BJ (cell line): Measurements from ENCODE around the gene LSM14B. TPM values are rescaled to one million over a fixed set of nuclear protein-coding genes. Genes with fewer than 3 reads are reported as not detected.

ENCODE experiments used
- CTCF ChIA-PET: fragments of 350-600 bp; formaldehyde crosslinking; extraction: SDS; loops from one replicate; lab custom pipeline; 2021; ENCODE audit warnings: antibody characterized with exemption, inconsistent platforms; lab: Yijun Ruan, JAX
- POLR2A ChIA-PET: fragments of 300-600 bp; sonication (Branson Sonifier 250); formaldehyde crosslinking; extraction: SDS; loops from one replicate; lab custom pipeline; 2021; ENCODE audit warnings: antibody characterized with exemption; lab: Charles Lee
- DNase-seq: peaks from one replicate; pipeline ENCODE4 v3.0.0-alpha.2; 2011; ENCODE audit warnings: low read depth
- H3K27me3 ChIP-seq: 2 replicates; pipeline ENCODE4 v1.6.0; 2011; ENCODE audit warnings: low read length; ENCODE audit not compliant: control insufficient read depth, insufficient read depth
- H3K36me3 ChIP-seq: 2 replicates; pipeline ENCODE4 v1.5.1; 2011; ENCODE audit warnings: low read length; ENCODE audit not compliant: control insufficient read depth, insufficient read depth
- H3K4me3 ChIP-seq: 2 replicates; pipeline ENCODE4 v1.5.1; 2011; ENCODE audit warnings: low read depth, mild to moderate bottlenecking, control low read depth, low read length
- polyA plus RNA-seq: library from polyadenylated mRNA; depleted of rRNA; stranded (reverse); fragments of >200 nt; gene quantifications from 2 replicates; pipeline ENCODE4 v1.2.3, GENCODE V29; 2011
- TF ChIP-seq, protein P1 (sequence below): IDR thresholded peaks from 2 replicates; pipeline ENCODE4 v1.5.1; 2011; ENCODE audit warnings: low read depth, mild to moderate bottlenecking, control low read depth, inconsistent platforms, low read length, moderate library complexity; ENCODE audit not compliant: insufficient read depth

LSM14B gene
- polyA plus RNA-seq, 1 experiment = 48.2 TPM

DNA sequence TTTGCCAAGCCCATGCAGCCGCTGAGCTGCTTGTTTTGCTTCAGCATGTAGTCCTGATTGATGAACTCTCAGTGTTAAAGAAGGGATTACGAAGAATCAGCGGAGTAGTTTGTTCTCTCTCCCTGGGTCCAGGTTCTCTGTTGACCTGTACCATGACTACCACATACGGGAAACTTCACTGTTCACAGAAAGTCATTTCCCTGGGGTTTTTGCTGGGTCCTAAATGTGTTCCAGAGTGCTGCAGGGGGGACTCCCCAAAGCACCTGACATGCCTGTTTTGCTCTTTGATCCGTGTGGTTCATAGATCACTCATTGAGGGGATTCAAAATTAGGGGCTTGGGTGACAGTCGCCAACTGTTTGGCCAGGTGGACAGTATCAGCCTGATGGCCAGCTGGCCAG, 5.5 kb downstream of the LSM14B start:
- ChIA-PET POLR2A (no interaction called here), CTCF (interaction anchor here (0.5 to 2.2 kb wide), 3 partner anchors 8 to 255 kb away, joined by 3 to 10 read pairs (median 5); no protein-coding TSS in a partner anchor)
- Histone ChIP-seq H3K4me3 (no peak overlapping the region), H3K27me3 (no peaks in the 10 kb centered on the region), H3K36me3 (peaks cover 55% of the 10 kb centered on the region)
- TF ChIP-seq, protein P1, sequence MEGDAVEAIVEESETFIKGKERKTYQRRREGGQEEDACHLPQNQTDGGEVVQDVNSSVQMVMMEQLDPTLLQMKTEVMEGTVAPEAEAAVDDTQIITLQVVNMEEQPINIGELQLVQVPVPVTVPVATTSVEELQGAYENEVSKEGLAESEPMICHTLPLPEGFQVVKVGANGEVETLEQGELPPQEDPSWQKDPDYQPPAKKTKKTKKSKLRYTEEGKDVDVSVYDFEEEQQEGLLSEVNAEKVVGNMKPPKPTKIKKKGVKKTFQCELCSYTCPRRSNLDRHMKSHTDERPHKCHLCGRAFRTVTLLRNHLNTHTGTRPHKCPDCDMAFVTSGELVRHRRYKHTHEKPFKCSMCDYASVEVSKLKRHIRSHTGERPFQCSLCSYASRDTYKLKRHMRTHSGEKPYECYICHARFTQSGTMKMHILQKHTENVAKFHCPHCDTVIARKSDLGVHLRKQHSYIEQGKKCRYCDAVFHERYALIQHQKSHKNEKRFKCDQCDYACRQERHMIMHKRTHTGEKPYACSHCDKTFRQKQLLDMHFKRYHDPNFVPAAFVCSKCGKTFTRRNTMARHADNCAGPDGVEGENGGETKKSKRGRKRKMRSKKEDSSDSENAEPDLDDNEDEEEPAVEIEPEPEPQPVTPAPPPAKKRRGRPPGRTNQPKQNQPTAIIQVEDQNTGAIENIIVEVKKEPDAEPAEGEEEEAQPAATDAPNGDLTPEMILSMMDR = no peak
- DNase-seq = no peak

DNA sequence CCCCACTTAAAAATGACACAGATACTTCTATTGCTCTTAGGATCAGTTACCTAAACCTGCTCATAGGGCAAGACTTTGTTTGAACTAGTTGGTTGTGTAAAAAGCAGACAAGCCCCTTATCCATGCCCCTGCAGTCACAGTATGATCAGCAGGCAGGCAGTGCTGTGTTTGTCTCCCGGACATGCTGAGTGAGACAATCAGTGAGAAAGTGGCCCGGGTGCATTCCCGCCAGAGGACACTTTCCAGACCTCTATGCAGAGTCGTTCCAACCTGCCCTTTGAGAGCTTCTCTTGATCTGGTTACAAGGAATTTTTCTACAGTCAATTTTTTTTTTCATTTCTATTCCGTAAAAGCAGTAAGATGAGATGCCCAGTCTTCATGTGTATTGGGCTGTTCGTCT, 6.2 kb downstream of the LSM14B start:
- no peak for DNase-seq
- CTCF ChIA-PET = interaction anchor here (1.4 kb wide), 1 partner anchor 9 kb away, joined by 7 read pairs; no protein-coding TSS in a partner anchor
- TF ChIP-seq, protein P1 = no peak

DNA sequence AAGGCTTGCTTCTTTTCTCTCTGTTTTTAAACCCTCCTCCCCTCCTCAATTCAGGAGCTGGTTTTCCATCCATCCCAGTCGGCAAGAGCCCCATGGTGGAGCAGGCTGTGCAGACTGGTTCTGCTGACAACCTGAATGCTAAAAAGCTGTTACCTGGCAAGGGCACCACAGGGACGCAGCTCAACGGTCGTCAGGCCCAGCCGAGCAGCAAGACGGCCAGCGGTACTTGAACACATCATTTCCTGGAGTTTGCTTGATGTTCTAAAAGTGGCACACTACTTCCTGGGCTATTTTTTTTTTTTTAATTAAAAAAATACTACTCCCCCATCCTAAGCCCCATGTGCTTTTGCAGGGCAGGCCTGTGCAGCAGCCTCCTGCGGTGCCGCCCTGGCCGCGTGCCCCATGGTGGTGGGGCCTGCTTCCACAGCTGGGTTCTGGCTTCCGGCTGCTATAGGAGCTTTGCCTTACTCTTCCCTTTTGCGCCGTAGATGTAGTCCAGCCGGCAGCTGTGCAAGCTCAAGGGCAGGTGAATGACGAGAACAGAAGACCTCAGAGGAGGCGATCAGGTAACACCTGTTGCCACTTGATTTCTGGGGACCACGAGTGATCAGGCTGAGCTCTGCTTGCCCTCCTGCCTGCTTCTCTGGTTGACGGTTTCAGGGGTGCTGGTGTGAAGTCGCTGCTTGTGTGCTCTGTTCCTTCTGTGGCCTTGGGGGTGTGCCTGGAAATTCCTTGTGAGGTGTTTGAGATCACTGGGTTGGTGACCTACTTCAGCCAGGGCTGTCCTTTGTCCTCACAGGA, 7.7 kb downstream of the LSM14B start:
- ChIA-PET CTCF (interaction anchor here (0.6 to 1.4 kb wide), 3 partner anchors 8 to 104 kb away, joined by 3 to 7 read pairs (median 3); no protein-coding TSS in a partner anchor), POLR2A (interaction anchor here (0.6 kb wide), 1 partner anchor 64 kb away, joined by 3 read pairs; no protein-coding TSS in a partner anchor)
- no peak overlapping the region for H3K4me3 ChIP-seq
- H3K27me3 ChIP-seq = no peaks in the 10 kb centered on the region
- TF ChIP-seq, protein P1 = no peak
- no peak for DNase-seq
- peaks cover 67% of the 10 kb centered on the region for H3K36me3 ChIP-seq

More for the DNA sequence above, 6.2 kb downstream of the LSM14B start:
- H3K36me3 ChIP-seq = peaks cover 61% of the 10 kb centered on the region
- no peaks in the 10 kb centered on the region for H3K27me3 ChIP-seq
- POLR2A ChIA-PET = no interaction called here
- no peak overlapping the region for H3K4me3 ChIP-seq

DNA sequence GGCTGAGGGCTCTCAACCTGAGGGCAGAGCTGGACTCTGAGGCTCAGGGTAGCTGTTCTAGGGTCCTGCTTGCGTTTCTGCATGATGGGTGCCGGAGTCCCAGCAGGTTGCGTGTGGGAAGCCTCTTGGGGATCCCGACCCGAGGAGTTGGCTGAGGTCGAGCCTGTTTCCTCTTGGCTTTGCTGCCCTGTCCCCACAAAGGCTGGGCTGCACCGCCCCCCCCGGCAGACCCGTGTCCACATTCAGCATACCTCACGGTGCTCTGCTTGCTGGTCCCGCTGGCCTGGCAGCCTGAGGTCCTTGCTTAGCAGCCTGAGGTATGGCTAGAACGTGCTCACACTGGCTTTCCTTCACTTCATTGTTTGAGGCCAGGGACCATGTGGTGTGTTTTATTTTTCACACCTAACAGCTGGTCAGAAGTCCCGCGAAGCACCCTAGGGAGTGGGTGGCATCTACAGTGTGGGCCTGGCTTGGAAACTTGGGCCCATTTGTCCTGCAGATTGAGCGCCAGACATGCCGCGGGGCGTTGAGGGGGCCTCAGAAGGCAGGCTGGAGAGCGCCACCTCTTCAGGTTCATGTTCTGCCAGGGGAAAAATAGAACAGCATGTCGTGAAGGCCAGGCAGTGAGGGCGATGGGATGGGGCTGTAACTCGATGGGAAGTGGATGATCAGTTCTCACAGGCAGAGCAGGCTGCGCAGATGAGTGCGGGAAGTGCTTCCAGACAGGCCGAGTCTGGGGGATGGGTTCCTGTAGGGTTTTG, 9.5 kb downstream of the LSM14B start:
- ChIA-PET CTCF (interaction anchor here (1.3 to 3.1 kb wide), 2 partner anchors 12 to 105 kb away, joined by 4 to 14 read pairs; partner anchors contain the start of genes PSMA7 and SS18L1), POLR2A (no interaction called here)
- Histone ChIP-seq H3K27me3 (no peaks in the 10 kb centered on the region), H3K36me3 (peaks cover 61% of the 10 kb centered on the region), H3K4me3 (no peak overlapping the region)
- TF ChIP-seq, protein P1 = no peak
- DNase-seq = no peak

DNA sequence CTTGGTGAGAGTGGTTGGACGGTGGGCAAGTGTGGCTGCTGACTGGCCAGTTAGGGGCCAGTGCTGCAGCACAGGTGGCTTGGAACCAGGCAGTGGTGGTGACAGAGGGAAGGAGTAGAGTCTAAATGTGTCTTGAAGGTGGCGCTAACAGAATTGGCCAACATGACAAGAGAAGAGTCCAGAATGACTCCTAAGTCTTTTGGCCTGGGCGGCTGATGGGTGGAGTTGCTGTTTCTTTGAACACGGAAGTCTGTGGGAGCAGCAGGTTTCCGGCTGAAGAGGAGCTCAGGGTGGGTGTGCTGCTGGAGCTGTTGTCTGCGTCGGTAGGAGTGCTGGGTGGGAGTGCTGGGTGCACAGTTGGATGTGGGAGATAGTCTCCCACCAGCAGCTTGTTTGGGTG, 10.1 kb downstream of the LSM14B start:
- no peaks in the 10 kb centered on the region for H3K27me3 ChIP-seq
- ChIA-PET POLR2A (no interaction called here), CTCF (interaction anchor here (0.7 to 3.1 kb wide), 5 partner anchors 9 to 106 kb away, joined by 3 to 14 read pairs (median 4); partner anchors contain the start of genes PSMA7 and SS18L1)
- no peak overlapping the region for H3K4me3 ChIP-seq
- peaks cover 59% of the 10 kb centered on the region for H3K36me3 ChIP-seq
- no peak for DNase-seq
- TF ChIP-seq, protein P1 = no peak
